NCI-H1105 (cell line): ENCODE measurements around the gene TOX2.

ENCODE experiments used
- DNase-seq: peaks from one replicate; lab custom pipeline; 2025; lab: John Stamatoyannopoulos, UW

The TOX2 gene

GRCh38 chr20:43996240-43996930, 81.7 kb downstream of the TOX2 start:
- DNase-seq = no peak

GRCh38 chr20:43999848-44000247, 85.2 kb downstream of the TOX2 start:
- DNase-seq = no peak

GRCh38 chr20:44001667-44002596, 87.3 kb downstream of the TOX2 start:
- DNase-seq = no peak

DNA sequence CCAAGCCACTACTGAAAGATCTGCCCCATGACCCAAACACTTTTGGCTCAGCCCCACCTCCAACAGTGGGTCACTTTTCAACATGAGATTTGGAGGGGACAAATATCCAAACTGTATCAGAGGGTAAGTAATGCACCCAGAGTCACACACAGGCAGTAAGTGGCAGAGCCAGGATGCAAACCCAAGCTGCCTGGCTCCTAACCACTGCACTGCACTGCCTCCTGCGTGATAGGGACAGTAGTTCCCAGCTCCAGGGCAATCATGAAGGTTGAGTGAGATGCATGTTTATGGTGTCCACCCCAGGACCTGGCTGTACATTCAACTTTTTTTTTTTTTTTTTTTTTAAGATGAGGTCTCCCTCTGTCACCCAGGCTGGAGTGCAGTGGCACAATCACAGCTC, 88.2 kb downstream of the TOX2 start:
- no peak for DNase-seq

DNA sequence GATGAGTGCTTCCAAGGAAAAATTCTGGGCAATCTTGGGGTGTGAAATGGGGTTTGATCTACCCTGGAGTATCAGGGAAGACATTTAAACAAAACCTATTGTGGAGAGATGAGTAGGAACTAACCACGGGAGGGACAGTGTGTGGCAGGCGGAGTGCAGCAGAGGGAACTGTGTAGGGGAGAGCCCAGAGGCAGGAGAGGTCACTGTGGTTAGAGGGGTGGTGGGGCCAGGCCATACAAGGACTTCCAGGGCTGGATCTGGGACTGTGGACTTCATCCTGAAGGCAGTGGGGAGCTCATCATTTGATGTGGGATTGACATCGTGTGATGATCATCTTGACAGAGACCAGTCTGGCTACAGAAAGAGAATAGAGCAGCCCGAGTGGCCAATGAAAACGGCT, 89.0 kb downstream of the TOX2 start:
- DNase-seq = no peak

DNA sequence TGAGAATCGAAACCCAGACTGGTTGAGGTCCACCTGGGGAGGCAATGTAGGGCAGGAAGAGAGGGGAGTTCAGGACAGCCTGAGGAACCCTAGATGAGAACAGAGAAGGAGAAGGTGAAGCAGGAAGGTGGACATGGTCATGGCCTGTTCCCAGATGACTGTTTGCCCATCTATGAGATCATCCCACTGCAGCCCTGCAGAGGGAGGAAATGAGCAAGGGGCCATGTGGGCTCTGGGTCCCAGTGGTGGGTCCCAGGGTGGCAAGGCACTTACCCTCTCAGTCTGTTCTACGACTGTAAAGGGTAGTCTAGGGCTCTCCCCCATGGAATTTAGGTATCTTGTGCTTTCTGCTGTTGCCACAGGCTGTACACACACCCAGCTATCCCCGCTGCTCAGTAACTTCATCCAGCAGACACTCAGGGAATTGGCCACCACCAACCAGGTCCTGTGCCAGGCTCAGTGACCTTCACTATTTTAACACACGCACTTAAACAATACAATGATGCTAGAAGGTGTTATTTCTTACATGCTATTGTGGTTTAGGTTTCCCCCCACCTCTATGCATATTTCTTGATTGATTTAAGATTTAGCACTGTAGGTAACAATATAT, 89.8 kb downstream of the TOX2 start:
- DNase-seq = no peak

GRCh38 chr20:44005661-44006060, 91.0 kb downstream of the TOX2 start:
- DNase-seq = no peak

DNA sequence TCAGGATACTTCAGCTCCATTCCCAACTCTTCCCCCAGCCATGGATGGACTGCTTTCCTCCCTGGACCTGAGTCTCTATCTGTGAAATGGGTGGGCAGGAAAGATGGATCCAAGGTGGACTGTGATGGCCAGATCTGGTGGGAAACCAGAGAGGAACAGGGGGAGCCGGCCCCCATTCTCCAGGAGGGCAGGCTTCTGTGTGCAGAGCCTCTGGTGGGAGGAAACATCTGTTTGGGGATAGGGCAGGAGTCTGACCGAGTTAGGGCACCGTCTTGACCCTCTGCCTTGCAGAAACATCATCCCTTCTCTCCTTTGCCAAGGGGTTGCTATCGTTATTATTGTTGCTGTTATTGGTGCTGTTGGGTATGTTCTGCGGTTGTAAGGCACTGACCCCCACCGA, 91.5 kb downstream of the TOX2 start:
- DNase-seq = no peak

GRCh38 chr20:44006578-44006977, 91.9 kb downstream of the TOX2 start:
- no peak for DNase-seq

DNA sequence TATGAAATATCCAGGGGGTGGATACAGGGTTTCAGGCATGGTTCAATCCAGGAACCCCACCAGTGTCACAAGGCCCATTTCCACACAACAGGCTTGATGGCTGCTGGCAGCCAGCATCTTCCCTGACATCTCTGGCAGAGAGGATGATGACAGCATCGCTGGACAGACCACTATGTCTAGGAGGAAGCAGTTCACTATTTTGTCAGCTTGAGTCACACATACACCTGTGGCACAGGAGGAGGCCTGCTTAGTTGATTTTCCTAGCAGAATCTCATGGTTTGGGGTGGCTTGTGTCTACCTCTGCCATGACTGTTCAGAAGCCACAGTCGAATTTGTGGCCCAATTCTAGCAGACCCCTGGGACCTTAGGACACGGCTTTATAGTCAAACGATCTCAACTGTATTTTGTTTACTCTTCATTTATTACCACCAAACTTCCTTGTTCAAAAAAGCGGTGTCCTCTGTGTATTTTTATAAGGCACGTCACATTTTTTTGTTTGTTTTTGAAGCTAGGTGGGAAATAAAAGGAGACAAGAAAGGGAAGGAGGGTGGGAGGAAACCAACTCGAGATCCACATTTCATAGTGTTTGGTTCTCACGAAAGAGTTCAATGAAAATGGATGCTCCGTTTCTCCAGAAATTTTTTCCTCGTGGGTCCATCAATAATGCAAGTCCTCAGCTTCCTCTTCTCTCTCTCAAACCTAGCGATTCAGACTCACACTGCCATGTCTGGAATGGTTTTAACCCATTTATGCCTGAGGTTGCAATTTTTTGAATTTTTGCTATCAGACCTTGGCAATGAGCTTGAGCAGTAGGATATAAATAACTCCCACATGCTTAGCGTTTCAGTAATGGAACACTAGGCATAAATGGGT, 94.4 kb downstream of the TOX2 start:
- no peak for DNase-seq

GRCh38 chr20:44009679-44009992, 95.0 kb downstream of the TOX2 start:
- no peak for DNase-seq

DNA sequence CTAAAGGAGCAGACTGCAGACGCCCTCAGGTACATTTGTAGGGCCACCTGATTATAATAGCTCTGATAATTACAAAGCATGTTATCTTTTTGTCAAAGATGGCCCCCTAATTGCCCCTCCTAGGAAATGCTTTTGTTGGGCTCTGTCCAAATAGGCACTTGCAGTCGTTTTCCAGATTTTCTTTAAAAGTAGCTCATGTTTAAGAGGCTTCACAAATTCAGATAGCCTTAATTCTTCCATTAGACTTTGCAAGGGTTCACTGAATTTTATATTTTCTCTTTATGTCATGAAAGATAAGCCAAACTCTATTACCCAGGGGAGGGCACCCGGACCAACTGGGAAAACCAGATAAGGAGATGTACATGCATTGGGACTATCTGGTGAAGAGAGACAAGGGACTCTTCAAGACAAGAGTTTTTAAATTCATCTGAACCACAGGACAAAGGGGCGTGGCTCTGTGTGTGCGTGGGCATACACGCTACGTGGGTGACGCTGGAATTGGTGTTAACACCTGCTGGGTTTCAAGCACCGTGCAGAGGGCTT, 95.6 kb downstream of the TOX2 start:
- peak; percentile 82 for DNase-seq

DNA sequence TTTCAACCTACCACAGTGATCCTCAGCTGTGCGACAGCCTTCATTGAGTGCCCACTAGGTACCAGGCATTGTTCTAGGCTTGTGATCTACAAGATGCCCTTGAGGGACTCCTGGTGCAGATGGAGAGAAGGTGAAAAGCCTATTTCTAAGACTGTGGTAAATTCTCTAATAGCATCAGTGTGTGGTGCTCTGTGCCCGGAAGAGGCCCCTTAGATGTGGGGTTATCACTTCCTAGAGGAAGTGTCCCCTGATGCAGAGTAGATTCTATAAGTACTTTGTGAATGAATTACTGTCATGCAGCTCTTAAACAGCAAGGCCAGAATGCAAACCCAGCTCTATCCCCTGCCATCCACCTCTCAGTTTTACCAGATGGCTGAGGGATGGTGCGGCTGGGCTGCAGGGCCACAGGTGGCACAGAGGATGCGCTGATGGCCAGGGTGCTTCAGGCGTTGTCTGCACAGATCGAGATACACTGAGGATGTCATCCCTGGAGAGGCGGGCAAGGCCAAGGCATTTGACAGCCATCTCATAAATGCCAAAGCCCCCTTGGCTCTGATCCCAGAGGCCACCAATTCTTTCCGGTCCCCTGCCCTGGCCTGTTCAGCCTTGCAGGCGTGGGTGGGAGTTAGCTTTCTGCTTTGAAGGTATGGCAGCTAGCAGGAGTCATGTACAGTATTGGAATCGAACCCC, 96.7 kb downstream of the TOX2 start:
- DNase-seq = no peak

DNA sequence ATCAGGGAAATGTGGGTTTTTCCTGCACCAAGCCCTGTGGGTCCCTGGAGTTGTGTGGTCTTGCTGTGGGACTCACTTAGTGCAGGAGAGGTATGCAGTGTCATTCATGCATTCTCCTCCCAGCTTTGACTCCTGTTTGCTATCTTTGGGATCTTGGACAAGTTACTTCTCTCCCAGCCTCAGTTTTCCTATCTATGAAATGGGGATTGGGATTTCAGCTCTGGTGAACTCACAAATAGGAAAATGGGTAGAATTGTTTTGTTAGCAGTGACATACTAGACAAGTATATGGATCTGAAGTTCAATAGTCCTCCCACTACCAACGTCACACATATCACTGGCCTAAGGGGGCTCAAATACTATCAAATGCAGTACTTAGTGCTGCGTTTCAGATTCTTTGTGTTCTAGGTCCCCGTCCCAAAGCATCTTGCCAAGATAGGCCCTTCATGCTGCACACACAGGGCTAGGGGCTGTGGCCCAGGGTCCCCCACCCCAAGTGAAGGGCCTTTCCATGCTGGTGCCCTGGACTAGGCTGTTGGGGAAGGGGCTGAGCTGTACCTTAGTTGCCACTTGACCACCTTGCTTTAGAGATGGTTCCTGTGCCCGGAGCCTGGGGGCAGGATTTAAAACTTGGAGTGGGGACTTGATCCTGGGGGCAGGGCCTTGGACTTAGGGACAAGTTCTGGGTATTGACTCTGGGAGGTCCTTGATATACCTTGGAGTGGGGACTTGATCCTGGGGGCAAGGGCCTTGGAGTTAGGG, 98.0 kb downstream of the TOX2 start:
- DNase-seq = no peak

DNA sequence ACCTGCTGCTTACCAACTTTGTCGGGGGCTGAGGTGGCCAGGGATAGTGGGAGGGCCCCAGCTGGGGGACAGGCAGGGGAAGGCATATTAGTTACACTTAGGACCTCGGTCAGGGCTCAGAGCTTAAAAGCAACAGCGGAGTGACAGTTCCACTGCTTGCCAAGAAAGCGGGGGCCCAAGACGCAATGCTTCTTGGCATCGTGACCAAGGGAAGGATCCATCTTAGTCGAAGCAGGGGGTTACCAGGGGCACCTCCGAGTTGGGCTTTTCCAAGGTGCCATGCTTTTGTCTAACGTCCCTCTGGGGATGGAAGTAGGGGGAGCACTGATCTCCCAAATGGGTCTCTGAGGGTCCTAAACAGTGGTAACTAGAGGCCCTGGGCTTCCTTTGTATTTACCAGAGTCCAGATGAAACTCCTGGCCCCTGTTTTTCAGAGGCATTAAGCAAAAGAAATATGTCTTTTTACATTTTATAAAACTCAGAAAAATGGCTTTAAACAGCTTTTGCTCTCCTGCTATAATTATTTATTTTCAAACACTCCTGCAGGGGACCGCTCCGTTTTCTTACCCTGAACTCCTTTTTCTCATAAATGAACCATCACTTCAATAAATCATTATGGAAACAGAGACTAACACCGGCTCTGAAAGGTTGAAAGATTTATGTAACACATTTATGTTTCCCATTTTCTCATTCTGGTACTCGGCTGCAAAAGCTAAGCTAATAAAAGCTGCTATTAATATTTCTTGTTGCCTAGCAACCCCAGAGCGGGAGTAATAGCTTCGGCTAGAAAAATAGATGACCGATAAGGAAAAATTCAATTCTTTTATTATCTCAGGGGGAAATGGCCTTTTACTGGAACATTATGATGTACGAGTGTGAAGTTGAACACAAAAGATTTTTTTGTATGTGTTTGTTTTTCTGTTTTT, 100.4 kb downstream of the TOX2 start:
- peak; percentile 20 for DNase-seq

GRCh38 chr20:44015733-44016103, 101.1 kb downstream of the TOX2 start:
- no peak for DNase-seq

- no peak for DNase-seq
These were observed 101.9 kb downstream of the TOX2 start for GRCh38 chr20:44016525-44016924.

GRCh38 chr20:44017211-44017610, 102.6 kb downstream of the TOX2 start:
- DNase-seq = no peak

- no peak for DNase-seq
These were observed 103.2 kb downstream of the TOX2 start for GRCh38 chr20:44017905-44018258.
